G401 (cell line): ENCODE data around the gene AXIN2. TPM values are rescaled to one million over a fixed set of nuclear protein-coding genes. Genes with fewer than 3 reads are reported as not detected.

Experiments used
- DNase-seq: peaks from one replicate; pipeline ENCODE4 v3.0.0-alpha.2; 2015; ENCODE audit warnings: low spot score
- in situ Hi-C: cut with HindIII; loops from 2 replicates; pipeline ENCODE4 v1.10.0; 2016; ENCODE audit warnings: low sequenced_read_pairs, mixed read lengths
- total RNA-seq: library from RNA; depleted of rRNA; stranded (reverse); fragments of >200 nt; shearing (Covaris generic); gene quantifications from 2 replicates; pipeline ENCODE4 v1.2.3, GENCODE V29; 2014

The AXIN2 gene
- total RNA-seq, 1 experiment from 2014 or later, result 6.3 TPM

- in situ Hi-C loops, result no loop called here
- no peak for DNase-seq
Observed at GRCh38 chr17:65587534-65588180, 26.2 kb upstream of the AXIN2 start.

- DNase-seq, result no peak
- in situ Hi-C loops, result no loop called here
Observed at GRCh38 chr17:65586899-65587298, 25.5 kb upstream of the AXIN2 start.

GRCh38 chr17:65584604-65585521 is 23.4 kb upstream of the AXIN2 start:
- DNase-seq, result peak; percentile 73
- in situ Hi-C loops, result no loop called here

- DNase-seq, result peak; percentile 74
- in situ Hi-C loops, result no loop called here
Observed at GRCh38 chr17:65583921-65584603, 22.6 kb upstream of the AXIN2 start.

GRCh38 chr17:65576939-65577338 is 15.5 kb upstream of the AXIN2 start:
- no peak for DNase-seq
- in situ Hi-C loops, result no loop called here

GRCh38 chr17:65573282-65573602 is 11.8 kb upstream of the AXIN2 start:
- in situ Hi-C loops, result no loop called here
- DNase-seq, result no peak

GRCh38 chr17:65572581-65573281 is 11.3 kb upstream of the AXIN2 start:
- in situ Hi-C loops, result no loop called here
- DNase-seq, result no peak

GRCh38 chr17:65572186-65572580 is 10.7 kb upstream of the AXIN2 start:
- in situ Hi-C loops, result no loop called here

GRCh38 chr17:65568918-65569317 is 7.5 kb upstream of the AXIN2 start:
- no peak for DNase-seq
- in situ Hi-C loops, result no loop called here

More at GRCh38 chr17:65572186-65572580, 10.7 kb upstream of the AXIN2 start:
- DNase-seq, result no peak

- in situ Hi-C loops, result no loop called here
- DNase-seq, result no peak
Observed at GRCh38 chr17:65567566-65567965, 6.1 kb upstream of the AXIN2 start.

- in situ Hi-C loops, result no loop called here
- DNase-seq, result no peak
Observed at GRCh38 chr17:65565559-65565958, 4.1 kb upstream of the AXIN2 start.

GRCh38 chr17:65564793-65565192 is 3.3 kb upstream of the AXIN2 start:
- DNase-seq, result peak; percentile 72

GRCh38 chr17:65562206-65562531 is 721 bp upstream of the AXIN2 start:
- no peak for DNase-seq
- in situ Hi-C loops, result no loop called here

More at GRCh38 chr17:65564793-65565192, 3.3 kb upstream of the AXIN2 start:
- in situ Hi-C loops, result no loop called here

- in situ Hi-C loops, result no loop called here
- peak; percentile 84 for DNase-seq
Observed at GRCh38 chr17:65560628-65561451, 608 bp downstream of the AXIN2 start.

- in situ Hi-C loops, result no loop called here
- peak; percentile 24 for DNase-seq
Observed at GRCh38 chr17:65559804-65560627, 1.4 kb downstream of the AXIN2 start.

- in situ Hi-C loops, result no loop called here
- DNase-seq, result no peak
Observed at GRCh38 chr17:65559461-65559803, 2.0 kb downstream of the AXIN2 start.

- DNase-seq, result no peak
- in situ Hi-C loops, result no loop called here
Observed at GRCh38 chr17:65558683-65559460, 2.6 kb downstream of the AXIN2 start.
